Stimulated activated CD4-positive, alpha-beta T cell treated with anti-CD3 and anti-CD28 coated beads, Interleukin-2, amount 100 ng/mL, for 48 hours (primary cell): ENCODE measurements around the gene RPL13A.

Source experiments
- DNase-seq, 2 donors: peaks; one replicate each; pipeline ENCODE4 v3.0.0-alpha.2; 2020

The RPL13A gene

DNA sequence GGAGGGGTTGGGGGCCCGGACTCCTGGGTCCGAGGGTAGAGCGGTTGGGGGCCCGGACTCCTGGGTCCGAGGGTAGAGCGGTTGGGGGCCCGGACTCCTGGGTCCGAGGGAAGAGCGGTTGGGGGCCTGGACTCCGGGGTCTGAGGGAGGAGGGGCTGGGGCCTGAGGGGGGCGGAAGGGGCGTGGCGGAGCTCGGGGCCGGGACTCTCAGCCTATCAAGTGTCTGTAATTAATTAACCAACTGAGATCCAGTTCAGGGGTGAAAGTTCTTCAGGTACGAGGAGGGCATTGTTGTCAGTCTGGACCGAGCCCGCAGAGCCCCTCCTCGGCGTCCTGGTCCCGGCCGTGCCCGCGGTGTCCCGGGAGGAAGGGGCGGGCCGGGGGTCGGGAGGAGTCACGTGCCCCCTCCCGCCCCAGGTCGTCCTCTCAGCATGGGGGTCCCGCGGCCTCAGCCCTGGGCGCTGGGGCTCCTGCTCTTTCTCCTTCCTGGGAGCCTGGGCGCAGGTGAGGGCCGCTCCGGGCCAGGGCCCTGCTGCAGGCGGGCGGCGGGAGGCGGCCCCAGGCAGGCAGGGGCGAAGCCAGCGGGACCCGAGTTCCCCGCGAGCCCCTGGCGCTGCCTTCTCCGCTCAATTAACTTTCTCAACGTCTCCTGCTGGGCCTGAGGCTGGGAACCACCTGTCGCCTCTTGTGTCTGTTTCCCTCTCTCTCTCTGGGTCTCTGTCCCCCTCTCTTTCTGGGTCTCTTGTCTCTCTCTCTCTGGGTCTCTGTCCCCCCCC is 25.8 kb downstream of the RPL13A start:
- no peak for DNase-seq

DNA sequence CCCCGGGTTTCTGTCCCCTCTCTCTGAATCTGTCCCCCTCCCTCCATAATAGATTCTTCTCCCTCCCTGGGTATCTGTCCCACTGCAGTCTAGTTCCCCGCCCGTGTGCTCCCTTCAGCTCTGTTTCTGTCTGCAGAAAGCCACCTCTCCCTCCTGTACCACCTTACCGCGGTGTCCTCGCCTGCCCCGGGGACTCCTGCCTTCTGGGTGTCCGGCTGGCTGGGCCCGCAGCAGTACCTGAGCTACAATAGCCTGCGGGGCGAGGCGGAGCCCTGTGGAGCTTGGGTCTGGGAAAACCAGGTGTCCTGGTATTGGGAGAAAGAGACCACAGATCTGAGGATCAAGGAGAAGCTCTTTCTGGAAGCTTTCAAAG is 26.3 kb downstream of the RPL13A start:
- DNase-seq, result no peak

DNA sequence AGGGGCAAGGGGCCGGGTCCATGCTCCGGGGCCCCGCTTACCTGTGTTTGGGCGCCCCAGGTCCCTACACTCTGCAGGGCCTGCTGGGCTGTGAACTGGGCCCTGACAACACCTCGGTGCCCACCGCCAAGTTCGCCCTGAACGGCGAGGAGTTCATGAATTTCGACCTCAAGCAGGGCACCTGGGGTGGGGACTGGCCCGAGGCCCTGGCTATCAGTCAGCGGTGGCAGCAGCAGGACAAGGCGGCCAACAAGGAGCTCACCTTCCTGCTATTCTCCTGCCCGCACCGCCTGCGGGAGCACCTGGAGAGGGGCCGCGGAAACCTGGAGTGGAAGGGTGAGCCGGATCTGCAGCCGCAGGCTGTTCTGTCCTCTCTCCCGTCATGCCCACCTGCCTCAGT is 26.7 kb downstream of the RPL13A start:
- DNase-seq, result no peak

DNA sequence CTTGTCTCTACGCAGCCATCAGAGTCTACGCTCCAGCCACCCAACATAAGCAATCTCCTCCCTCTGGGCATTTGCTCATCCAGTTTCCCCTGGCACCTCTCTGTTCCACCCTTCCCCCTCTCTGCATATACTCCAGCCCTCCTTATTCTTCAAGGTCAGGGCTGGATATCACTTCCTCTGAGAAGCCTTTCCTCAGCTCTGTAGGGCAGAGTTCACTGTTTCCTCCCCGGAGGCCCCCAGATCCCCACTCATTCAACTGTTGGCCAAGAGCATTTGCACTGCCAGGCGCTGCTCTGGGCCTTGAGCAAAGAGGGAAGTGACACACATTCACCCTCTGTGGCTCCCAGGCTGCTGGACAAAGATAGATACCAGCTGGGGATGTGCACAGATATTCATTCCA is 28.4 kb downstream of the RPL13A start:
- DNase-seq, result no peak

DNA sequence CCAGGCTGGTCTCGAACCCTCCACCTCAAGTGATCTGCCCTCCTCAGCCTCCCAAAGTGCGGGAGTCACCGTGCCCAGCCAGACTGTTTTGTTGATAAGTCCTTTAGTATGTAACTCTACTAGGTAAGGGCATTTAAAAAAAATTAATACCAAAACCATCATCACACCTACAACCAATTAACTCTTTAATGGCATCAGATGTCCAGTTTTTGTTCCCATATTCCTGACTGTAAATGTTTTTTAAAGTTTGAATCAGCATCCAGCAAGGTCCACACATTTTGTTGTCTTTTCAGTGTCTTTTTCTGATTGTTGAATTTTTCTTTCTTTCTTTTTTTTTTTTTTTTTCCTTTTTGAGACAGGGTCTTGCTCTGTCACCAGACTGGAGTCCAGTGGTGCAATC is 30.6 kb downstream of the RPL13A start:
- no peak for DNase-seq

DNA sequence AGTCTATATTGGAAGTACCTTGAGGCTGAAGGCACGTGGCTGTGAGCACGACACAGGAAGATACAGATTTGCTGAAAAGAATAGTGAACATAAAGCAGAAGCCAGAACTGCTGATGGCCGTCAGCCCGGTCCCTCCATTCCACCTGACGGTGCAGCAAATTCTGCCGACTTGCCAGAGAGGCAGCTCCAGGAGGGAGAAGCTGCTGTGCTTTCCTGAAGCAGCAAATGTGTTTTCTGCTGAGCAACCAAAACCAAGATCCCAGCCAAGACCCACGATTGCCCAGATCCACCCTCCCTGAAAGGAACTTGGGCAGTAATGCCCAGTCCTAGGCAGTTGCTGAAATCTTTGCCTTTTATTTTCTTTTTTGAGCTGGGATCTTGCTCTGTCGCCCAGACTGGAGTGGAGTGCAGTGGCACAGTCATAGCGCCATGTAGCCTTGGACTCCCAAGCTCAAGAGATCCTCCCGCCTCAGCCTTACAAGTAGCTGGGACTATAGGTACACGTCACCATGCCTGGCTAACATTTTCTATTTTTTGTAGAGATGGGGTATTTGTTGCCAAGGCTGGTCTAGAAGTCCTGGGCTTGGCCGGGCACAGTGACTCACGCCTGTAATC is 33.4 kb downstream of the RPL13A start:
- DNase-seq, result no peak

DNA sequence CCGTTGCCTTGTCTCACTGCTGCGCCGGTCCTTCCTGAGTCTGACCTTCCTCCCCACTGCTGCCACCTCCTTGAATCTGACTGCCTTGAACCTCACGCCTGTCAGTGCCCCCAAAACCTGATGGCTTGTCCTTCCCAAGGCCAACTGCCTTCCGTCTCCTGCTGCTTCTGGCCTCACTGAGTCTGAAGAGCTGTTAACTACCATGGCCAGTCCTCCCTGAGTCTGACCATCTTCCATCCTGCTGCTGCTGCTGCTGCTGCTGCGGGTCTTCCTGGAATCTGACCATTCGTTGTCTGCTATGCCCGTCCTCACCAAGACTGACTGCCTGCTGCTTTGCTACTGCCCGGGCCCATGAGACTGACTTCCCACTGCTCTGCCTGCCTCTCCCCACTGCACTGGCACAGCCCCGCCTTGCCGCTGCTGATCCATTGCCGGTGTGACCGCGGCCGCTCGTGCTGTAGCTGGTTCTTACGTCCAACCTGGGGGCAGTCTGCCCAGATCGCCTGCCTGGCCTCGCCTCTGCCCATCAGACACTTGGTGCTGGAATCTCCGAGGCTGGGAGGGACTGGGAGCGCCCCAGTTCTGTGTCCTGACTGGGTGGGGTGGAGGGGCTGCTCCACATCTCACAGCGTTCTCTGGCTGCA is 37.5 kb downstream of the RPL13A start:
- no peak for DNase-seq

DNA sequence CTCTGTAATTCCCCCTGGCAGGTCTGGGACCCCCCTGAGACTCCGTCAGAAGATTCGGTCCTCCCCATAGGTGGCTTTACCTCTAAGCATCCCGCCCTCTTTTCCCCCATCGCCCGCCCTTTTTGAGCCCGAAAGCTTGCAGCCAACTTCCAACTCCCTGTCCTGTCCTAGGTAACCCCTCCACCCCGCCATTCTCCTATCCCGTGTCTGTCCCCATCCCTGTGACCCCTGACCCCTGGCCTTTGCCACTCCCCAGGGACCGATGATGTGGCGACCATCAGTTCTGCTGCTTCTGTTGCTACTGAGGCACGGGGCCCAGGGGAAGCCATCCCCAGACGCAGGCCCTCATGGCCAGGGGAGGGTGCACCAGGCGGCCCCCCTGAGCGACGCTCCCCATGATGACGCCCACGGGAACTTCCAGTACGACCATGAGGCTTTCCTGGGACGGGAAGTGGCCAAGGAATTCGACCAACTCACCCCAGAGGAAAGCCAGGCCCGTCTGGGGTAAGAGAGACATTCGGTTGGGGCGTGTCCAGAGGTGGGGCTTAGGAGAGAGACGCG is 40.9 kb downstream of the RPL13A start:
- no peak for DNase-seq

DNA sequence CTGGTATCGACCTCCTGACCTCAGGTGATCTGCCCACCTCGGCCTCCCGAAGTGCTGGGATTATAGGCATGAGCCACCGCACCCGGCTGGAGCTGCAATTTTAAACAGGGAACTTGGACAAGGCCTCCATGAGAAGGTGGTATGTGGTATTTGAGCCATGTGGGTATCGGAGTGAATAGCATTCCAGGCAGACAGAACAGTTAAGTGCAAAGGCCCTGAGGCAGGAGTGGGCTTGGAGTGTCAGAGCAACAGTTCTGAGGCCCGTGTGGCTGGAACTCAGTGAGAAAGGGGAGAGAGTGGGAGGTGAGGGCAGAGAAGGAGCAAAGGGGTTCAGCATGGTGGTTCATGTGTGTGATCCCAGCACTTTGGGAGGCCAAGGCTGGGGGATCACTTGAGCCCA is 43.3 kb downstream of the RPL13A start:
- DNase-seq, result no peak

DNA sequence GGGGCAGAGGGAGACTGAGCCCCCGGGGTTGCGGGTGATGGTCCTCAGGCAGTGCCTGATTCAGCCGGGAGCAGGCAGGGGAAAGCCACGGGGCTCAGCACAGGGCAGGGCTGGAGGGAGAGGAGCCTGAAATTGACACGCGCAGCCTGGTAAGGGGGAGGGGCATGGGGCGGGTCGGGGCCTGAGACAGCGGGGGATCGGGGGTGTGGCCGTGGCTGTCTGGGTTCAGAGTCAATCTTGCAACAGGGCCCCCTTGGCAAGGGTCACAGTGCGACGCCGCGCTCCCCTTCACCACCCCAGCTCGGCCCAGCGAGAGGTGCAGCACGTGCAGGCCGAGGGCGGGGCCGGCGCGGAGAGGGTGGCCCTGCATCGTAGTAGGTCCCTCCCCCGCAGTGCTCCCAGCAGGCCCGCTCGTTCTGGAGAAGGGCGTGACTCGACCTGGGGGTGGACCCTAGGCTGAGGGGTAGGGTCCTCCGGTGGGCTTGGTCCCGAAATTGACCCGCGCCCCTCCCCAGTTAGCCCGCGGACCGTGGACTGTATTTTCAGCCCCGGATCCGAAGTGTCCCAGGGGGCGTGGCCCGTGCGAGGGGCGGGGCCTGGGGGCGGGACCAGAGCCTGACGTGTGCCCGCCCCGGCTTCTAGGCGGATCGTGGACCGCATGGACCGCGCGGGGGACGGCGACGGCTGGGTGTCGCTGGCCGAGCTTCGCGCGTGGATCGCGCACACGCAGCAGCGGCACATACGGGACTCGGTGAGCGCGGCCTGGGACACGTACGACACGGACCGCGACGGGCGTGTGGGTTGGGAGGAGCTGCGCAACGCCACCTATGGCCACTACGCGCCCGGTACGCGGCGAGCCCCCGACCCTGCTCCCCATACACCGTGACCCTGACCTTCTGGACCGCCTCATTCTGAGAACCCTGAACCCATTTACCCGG is 46.4 kb downstream of the RPL13A start:
- DNase-seq, result peak; percentile 78 to 83

DNA sequence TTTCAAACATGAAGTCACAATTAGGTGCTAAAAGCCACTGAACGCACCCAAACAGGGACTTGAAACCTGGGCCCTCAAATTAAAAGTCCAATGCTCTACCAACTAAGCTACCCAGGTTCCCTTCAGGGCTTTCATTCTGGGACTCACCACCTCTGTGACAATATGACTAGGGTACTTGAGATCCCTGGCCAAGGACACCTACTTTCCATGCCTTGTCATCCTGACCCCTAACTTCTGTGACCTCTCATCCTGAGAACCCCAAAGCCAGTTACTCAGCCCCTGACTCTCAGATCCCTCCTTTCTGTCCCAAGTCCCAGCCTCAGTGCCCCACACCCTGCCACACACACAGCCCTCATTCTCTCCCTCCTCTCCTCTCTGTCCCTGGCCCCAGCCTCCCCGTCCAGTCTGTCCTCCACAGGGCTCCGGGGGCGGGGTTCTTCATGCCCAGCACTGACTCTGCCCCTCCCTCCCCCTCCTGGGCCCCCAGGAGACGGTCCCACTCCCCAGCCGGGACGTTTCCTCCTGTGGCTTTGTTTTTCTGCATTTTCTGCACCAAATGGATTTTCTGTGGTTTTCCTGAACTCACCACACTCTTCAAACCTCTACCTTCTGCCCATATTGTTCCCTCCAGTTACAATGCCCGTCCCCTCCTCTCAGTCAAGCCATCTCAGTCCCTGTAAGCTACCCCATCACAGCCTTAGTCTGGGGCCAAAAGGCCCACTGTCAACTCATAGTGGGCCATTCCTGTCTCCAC is 47.4 kb downstream of the RPL13A start:
- no peak for DNase-seq

DNA sequence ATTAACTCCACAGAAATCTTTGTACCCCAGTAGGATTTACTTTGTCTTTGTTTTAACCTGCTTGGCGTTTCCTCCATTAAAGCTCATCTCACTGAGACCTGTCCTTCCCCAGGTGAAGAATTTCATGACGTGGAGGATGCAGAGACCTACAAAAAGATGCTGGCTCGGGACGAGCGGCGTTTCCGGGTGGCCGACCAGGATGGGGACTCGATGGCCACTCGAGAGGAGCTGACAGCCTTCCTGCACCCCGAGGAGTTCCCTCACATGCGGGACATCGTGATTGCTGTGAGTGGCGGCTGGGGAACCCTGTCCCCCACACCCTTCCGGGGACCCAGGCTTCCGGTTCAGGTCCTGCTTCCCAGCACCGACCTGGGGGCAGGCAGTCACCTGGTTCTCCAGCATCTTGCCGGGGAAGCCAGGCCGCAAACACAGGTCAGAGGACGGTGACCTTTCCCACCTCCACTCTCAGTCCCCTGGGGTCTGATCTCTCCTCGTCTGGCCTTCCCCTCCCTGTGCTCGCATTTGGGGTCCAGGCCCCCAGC is 49.6 kb downstream of the RPL13A start:
- no peak for DNase-seq

DNA sequence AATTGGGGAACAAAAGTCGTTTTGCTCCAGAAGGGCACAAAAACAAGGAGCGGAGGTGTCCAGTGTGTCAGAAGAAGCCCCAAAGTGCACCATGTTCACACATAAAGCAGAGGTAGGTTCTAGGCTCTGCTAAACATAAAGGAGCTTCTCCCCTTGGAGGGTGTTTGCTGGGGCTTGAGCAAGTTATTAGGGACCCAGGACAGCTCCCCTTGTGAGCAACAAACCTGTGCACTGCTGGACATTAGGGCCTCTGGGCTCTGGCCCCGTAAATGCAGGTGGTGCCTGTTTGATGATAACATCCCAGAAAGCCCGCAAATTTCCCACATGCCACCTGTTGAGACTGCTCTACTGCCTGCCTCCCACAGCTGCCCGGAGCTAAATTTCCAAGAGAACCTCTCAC is 51.2 kb downstream of the RPL13A start:
- DNase-seq, result no peak

DNA sequence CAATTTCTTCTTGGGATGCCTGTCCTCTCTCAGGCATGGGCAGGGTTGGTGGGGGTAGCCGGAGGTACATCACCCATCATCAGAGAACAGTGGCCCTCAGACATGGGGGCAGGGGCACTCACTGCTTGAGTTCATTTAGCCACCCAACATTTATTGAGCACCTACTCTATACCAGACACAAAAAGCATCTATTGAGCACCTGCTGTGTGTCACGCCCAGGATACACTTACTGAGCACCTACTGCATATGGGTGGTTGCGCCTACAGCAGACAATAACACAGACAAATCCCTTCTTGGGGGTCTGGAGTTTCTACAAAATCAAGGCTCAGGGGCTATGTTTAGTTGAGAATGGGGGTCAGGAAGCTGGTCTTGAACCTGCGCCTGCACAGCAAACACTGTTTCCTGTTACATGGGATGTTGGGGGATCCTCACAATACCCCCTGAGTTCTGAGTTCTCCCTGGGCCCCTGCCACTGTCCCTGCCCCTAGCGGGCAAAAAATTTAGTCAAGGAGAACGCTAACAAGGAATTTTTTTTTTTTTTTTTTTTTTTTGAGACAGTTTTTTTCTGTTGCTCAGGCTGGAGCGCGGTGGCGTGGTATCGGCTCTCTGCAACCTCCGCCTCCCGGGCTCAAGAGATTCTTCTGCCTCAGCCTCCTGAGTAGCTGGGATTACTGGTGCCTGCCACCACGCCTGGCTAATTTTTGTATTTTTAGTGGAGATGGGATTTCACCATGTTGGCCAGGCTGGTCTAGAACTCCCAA is 52.0 kb downstream of the RPL13A start:
- DNase-seq, result no peak
